Measurements from ENCODE around the gene CDH3. TPM values are rescaled to one million over a fixed set of nuclear protein-coding genes. Genes with fewer than 3 reads are reported as not detected.
"Not testable (repeated sequence)": the region's sequence is repeated elsewhere in the genome, so short reads cannot be mapped to it uniquely, and the experiment has no call there.

The CDH3 gene
- polyA plus RNA-seq, 12 donors: 0.44 to 80.2 (median 1.1) TPM; not detected in 1

- DNase-seq: no peak
These were observed 55.0 kb downstream of the CDH3 start for GRCh38 chr16:68700120-68700519.

- DNase-seq: no peak
These were observed 55.7 kb downstream of the CDH3 start for GRCh38 chr16:68700831-68701230.

- peak; percentile 34 for DNase-seq
These were observed 59.2 kb downstream of the CDH3 start for GRCh38 chr16:68704232-68704867.

- no peak for DNase-seq
These were observed 62.4 kb downstream of the CDH3 start for GRCh38 chr16:68707340-68708152.

GRCh38 chr16:68710211-68710610 is 65.1 kb downstream of the CDH3 start:
- no peak for DNase-seq

- no peak for DNase-seq
These were observed 66.5 kb downstream of the CDH3 start for GRCh38 chr16:68711421-68712139.

- DNase-seq: no peak
These were observed 68.3 kb downstream of the CDH3 start for GRCh38 chr16:68713361-68713760.

- DNase-seq: no peak
These were observed 70.4 kb downstream of the CDH3 start for GRCh38 chr16:68715471-68715870.

- not testable (repeated sequence) for DNase-seq
These were observed 71.4 kb downstream of the CDH3 start for GRCh38 chr16:68716516-68716915.

GRCh38 chr16:68717684-68718083 is 72.6 kb downstream of the CDH3 start:
- DNase-seq: no peak

- DNase-seq: no peak
These were observed 73.5 kb downstream of the CDH3 start for GRCh38 chr16:68718590-68718989.

- no peak for DNase-seq
These were observed 74.9 kb downstream of the CDH3 start for GRCh38 chr16:68719993-68720489.

GRCh38 chr16:68722119-68723024 is 77.3 kb downstream of the CDH3 start:
- no peak for DNase-seq

- no peak for DNase-seq
These were observed 79.7 kb downstream of the CDH3 start for GRCh38 chr16:68724797-68725196.

GRCh38 chr16:68728523-68728922 is 83.4 kb downstream of the CDH3 start:
- DNase-seq: no peak

- no peak for DNase-seq
These were observed 86.5 kb downstream of the CDH3 start for GRCh38 chr16:68731637-68732036.

GRCh38 chr16:68732042-68732680 is 87.1 kb downstream of the CDH3 start:
- DNase-seq: no peak

- DNase-seq: no peak
These were observed 87.8 kb downstream of the CDH3 start for GRCh38 chr16:68732741-68733399.

GRCh38 chr16:68733570-68733969 is 88.5 kb downstream of the CDH3 start:
- no peak for DNase-seq

- DNase-seq: no peak
These were observed 89.7 kb downstream of the CDH3 start for GRCh38 chr16:68734782-68735181.
